Endometrial microvascular endothelial cells (primary cell): Measurements from ENCODE around the gene CNNM2. TPM values are rescaled to one million over a fixed set of nuclear protein-coding genes. Genes with fewer than 3 reads are reported as not detected.

ENCODE experiments used
- in situ Hi-C: cut with HindIII; loops from 2 replicates; pipeline ENCODE4 v1.10.0; 2017; ENCODE audit warnings: low sequenced_read_pairs, low pct_unique_long_range_greater_than_20kb; ENCODE audit errors: inconsistent ontology term
- total RNA-seq: library from RNA; depleted of rRNA; stranded (reverse); fragments of >200 nt; gene quantifications from one replicate; pipeline ENCODE4 v1.2.3, GENCODE V29; 2015; ENCODE audit errors: inconsistent ontology term

The CNNM2 gene
- 1.1 TPM for total RNA-seq

DNA sequence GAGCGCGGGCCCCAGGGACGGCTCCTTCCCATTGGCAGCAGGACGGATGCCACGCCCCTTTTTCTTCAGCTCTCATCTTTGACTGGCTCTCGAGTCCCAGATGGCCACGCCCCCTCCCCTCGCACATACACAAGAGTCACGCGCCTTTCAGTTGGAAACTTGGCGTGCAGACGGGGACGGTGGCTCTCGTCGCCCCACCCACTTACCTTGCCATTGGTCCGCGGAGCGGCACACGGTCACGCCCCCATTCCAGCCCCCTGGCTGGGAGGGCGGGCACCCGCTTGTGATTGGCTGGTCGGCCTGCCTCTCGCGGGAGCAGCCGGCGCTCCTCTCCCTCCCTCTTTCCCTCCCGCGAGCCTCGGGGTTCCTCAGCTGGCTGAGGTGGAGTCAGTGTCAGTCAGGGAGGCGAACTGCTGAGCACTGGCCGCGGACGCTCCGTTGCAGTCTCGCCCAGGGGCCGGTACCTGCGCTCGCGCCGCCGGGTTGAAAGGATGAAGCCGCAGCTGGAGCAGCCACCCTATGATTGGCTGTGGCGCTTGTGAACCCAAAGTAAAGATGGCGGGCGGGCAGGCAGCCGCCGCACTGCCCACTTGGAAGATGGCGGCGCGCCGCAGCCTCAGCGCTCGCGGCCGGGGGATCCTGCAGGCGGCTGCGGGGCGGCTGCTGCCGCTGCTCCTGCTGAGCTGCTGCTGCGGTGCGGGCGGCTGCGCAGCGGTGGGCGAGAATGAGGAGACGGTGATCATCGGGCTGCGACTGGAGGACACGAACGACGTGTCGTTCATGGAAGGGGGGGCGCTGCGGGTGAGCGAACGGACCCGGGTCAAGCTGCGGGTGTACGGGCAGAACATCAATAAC is at the start of gene CNNM2:
Gene CNNM2, plus strand, starts transcription at position 333 of the 855 bp plus-strand sequence. Its CDS starts 187 bp downstream, at position 520.
- in situ Hi-C loops = no loop called here

DNA sequence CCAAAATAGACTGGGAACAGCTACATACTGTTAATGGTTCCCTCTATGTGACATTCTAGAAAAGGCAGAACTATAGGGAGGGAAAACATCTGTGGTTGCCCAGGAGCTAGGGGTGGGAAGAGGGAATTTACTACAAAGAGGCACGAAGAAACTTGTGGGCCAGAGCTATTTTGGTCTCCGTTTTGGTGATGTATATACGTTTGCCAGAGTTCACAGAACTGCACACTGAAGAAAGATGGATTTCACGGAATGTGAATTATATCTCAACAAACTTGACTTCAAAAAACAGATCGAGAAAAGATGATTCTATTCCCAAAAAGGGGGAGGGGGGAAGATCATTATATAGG is 49.2 kb upstream of the CNNM2 start:
- in situ Hi-C loops = no loop called here

DNA sequence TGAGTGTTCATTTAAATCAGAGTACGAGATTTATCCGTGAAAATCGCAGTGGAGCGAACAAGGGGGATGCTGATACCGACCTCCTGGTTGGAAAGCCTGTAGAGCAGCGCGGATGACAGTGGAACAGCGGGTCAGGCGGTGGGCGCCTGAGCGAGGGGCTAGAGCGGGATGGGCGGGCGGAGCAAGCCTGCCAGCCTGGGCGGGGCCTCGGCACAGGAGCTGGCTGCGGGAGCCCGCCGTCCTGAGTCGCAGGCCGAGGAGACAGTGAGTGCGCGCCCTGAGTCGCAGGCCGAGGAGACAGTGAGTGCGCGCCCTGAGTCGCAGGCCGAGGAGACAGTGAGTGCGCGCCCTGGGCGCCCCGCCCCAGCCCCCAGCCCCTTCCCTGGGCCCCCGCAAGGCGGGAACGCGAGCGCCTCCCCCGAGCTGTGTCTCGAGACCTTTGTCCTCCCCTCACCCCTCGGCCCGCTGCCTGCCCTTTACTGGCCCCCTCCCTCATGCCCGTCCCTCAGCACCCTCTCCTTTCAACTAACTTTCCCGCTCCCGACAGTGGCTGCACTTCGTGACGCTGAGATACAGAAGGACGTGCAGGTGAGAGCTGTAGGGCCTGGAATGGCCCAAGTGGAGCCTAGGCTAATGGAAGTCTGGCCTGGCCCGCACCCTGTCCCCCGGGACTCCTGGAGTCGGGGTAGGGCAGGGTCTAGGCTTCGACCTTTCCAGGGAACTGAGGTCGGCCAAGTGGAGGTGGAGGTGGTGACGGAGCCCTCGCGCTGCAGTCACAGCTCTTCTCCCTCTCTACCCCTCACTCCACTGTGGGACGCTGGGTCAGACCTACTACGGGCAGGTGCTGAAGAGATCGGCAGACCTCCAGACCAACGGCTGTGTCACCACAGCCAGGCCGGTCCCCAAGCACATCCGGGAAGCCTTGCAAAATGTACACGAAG is 48.6 kb upstream of the CNNM2 start, which contains the start of gene AS3MT:
Gene AS3MT, plus strand, starts transcription at position 213 of the 941 bp plus-strand sequence. Its CDS starts 123 bp downstream, at position 336.
- in situ Hi-C loops = no loop called here

DNA sequence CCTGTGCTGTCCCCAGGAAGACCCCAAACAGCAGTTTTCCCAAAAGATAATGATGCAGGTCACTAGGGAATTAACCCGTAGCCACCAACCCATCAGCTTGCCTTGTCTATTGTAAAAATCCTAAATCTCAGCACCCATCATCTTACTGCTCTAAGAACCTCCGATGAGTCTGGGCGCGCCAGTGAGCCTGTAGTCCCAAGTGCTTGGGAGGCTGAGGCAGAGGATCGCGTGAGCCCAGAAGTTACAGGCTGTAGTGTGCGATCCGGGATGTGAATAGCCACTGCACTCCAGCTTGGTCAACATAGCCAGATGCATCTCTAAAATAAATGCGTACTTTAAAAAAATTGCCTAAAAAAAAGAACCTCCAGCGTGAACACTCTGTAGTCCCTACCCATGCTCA is 47.9 kb upstream of the CNNM2 start:
- in situ Hi-C loops = no loop called here

DNA sequence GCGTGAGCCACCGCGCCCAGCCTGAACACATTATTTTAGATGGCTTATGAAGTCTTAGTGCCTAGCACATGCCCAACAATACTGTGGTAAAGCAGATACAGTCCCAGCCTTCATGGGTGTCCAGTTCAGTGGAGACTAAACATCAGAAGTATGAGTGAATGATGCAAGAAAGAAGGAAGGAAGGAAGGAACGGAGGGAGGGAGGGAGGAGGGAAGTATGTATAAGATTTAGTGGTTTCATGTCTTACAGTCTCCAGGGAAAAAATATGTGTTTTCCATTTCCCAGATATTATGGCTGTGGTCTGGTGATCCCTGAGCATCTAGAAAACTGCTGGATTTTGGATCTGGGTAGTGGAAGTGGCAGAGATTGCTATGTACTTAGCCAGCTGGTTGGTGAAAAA is 45.9 kb upstream of the CNNM2 start:
- in situ Hi-C loops = no loop called here

DNA sequence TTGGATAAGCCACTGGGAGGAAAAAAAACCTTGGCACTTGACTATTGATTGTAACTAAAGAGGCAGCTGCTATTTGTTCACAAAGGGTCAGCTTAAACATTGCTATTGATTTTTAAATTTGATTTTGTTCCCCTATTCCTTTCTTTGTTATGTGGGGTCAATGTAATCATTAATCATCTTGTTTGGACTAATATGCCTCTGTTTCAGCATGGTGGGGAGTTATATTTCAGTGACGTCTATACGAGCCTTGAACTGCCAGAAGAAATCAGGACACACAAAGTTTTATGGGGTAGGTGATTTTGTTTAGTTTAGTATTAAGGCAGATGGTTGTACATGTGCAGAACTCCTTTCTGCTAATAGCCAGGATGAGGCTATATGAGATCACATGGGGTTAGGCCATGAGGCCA is 41.3 kb upstream of the CNNM2 start:
- in situ Hi-C loops = no loop called here

DNA sequence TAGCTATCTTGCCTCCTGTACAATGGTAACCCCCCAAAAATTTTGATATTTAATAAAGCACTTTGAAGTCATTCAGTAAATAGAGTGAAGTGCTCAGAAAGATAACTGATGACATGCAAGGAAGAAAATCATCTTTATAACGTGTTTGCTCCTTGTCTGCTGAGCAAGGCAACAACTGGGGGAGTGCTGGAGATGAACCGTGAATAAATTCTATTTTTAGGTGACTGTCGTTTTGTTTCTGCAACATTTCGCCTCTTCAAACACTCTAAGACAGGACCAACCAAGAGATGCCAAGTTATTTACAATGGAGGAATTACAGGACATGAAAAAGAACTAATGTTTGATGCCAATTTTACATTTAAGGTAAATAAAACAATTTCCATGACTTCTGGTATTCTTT is 39.5 kb upstream of the CNNM2 start:
- in situ Hi-C loops = no loop called here

DNA sequence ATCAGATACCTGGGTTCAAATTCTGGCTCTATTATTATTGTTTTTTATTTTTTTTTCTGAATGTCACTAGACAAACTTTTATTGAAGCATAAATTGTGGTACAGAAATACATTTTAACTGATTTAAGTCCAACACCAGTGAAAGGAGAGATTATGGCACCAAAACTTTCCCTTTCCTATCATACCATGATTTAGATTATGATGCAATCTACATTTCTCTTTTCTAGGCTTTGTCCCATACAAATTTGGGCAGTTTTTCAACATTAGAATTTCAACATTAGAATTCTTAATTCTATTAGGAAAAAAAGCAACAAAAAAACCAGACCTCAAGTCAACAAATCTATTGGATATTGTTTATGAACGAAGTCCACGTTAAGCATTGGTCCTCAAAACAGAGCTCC is 37.8 kb upstream of the CNNM2 start:
- in situ Hi-C loops = no loop called here

DNA sequence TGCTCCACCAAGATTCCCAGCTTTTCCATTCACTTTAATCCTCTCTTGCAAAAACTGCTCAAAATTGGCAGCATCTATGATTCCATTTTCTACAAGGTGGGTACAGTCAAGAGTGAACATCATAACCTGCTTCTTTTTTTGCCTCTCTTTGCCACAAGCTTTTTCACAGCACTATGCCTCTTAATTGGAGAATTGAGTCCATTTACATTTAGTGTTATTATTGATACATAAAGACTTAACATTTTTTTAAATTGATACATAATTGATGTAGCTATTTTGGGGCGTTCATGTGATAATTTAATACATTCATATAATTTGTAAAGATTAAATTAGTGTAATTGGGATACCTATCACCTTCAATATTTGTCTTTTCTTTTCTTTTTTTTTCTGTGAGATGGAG is 30.0 kb upstream of the CNNM2 start:
- in situ Hi-C loops = no loop called here

DNA sequence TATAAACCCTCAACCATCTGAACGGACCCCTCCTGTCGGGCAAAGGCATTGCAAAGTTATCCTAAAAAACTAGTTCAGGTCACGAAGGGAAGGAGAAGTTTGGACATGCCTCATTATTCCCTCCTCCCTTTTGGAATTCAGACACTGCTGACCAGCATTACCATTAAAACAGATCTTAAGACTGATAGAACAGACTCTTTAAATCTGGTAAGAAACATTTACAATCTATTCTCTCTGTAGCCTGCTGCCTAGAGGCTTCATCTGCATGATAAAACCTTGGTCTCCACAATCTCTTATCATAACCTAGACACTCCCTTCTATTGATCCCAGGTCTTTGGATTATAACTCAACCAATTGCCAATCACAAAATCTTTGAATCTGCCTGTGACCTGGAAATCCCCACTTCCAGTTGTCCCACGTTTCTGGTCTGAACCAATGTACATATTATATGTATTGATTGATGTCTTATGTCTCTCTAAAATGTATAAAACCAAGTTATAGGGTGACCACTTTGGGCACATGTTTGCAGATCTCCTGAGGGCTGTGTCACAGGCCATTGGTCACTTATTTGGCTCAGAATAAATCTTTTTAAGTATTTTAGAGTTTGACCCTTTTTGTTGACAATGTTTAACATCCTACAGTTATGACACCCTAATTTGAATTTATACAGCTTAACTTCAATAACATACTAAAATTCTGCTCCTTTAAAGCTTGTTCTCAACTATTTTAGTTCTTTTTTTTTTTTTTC is 23.5 kb upstream of the CNNM2 start:
- in situ Hi-C loops = no loop called here

DNA sequence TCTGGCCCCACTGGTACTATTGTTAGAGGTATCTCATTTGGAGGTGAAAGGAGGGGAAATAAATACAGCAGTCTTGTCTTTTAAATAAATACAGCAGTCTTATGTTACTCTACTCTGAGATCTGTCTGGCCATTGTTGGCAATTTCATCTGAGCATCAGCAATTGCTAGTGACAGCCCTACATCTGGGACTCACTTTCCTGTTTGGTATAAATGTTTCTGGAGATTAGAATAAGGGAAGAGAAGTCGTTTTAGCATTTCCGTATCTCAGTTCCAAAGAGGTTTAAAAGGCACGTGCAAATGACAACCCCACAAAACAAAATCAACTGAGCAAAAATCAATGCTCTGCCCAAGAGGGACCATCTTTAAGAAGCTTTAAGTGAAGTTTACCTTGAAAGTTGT is 18.1 kb upstream of the CNNM2 start:
- in situ Hi-C loops = no loop called here

DNA sequence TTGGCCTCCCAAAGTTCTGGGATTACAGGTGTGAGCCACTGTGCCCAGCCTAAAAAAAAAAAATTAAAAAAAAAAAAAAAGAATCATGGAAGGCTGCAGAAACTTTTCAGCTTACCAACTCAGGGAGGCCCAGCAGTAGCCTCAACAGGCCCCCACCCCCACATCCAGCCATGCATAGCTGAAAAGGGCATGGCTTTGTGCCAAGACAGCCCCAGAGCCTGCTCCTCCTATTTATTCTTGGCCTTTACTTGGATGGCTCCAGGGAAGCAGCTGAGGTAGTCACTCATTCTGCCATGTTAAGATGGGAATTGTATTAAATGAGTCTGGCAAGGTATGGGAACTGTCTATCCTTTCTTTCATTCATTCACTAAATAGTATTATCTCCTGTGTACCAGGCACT is 13.7 kb upstream of the CNNM2 start:
- in situ Hi-C loops = no loop called here

DNA sequence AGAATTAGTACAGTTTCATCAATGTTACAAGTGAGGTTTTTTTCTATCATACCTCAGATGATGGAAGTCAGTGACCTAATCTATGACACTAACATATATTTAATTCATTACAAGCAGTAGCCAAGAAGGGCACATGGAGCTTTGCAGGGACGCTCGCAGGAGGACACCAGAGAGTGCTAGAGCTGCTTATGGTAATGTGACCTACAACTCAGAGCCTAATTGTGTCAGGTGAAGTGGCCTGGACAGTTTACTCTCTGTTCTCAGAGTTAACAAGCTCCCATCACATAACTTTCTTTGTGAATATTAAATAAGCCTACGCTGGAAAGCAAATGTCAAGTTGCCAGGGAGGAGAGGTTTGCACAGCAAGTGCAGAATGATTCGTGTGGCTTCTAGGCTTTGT is 11.6 kb upstream of the CNNM2 start:
- in situ Hi-C loops = no loop called here

DNA sequence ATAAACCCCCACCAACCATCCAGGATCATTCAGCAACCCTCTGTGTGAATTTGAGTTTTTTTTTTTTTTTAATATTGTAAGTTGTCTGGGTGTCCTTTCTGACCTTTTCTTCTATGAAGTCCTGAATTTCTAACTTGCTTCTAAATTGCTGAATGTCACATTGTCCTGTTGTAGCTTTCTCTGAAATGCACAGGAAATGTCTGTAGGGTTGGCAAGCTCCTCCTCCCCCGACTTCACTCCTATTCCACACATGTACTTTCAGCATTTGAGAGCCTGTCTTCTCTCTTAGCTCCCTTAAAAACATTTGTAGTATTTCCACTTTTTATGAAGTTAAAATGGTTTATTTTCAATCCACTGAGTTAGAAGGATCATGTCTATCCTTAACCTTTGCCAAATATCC is 3.3 kb upstream of the CNNM2 start:
- in situ Hi-C loops = no loop called here

DNA sequence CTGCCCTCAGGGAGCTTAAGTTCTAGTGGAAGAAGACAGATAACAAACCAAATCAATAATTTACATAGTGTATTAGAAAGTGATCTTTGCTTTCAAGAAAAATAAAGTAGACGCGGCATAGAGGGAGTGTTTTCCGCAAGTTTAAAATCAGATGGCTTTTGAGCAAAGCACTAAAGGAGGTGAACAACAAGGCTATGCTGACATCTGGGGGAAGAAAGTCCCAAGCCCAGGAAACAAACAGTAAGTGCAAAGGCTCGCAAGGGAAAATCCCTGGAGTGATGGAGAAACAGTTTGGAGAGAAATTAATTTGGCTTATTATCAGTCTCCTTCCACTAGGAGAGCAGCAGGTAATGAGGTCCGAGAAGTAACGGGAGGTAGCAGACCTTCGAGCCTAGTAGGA is 1.9 kb upstream of the CNNM2 start:
- in situ Hi-C loops = no loop called here

DNA sequence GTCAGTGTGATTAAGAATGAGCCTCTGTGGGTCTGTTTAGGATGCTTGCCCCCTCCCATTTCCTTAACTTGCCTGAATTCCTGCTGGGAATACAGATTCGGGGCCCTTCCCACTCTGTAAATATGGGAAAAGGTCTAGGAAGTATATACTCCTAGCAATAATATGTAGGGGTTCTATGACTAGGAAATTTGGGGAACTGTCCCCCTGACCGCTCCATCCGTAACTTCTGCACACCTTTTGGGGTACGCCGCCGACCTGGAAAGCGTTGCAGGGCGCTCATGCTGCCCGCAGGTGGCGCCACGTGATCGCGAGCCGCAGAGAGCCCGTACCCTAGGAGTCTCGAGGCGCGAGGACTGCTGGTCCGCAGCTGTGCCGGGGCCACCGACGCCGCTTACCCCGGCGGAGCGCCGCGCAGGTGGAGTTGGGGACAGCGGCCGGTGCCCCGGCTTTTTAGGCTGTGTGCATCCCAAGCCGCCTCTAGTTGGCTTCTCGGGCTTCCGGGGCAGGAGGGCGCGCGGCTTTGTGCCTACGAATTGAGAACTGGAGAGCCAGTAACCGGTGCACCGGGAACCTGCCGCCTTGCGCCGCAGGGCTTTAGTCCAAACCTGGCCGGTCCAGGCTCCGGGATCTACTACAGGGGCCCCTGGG is 656 bp upstream of the CNNM2 start:
- in situ Hi-C loops = no loop called here

DNA sequence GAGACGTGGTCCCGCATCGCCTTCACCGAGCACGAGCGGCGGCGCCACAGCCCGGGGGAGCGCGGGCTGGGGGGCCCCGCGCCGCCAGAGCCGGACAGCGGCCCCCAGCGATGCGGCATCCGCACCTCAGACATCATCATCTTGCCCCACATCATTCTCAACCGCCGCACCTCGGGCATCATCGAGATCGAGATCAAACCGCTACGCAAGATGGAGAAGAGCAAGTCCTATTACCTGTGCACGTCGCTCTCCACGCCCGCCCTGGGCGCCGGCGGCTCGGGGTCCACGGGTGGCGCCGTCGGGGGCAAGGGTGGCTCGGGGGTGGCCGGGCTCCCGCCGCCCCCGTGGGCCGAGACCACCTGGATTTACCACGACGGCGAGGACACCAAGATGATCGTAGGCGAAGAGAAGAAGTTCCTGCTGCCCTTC is 737 bp downstream of the CNNM2 start:
- in situ Hi-C loops = no loop called here

DNA sequence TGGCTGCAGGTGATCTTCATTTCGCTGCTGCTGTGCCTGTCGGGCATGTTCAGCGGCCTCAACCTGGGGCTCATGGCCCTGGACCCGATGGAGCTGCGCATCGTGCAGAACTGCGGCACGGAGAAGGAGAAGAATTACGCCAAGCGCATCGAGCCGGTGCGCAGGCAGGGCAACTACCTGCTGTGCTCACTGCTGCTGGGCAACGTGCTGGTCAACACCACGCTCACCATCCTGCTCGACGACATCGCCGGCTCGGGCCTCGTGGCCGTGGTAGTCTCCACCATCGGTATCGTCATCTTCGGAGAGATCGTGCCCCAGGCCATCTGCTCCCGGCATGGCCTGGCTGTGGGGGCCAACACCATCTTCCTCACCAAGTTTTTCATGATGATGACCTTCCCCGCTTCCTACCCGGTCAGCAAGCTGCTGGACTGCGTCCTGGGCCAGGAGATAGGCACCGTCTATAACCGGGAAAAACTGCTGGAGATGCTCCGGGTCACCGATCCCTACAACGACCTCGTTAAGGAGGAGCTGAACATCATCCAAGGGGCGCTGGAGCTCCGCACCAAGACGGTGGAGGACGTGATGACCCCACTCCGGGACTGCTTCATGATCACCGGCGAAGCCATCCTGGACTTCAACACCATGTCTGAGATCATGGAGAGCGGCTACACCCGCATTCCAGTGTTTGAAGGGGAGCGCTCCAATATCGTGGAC is 1.3 kb downstream of the CNNM2 start:
- in situ Hi-C loops = no loop called here
